ENCODE results near the gene NFIA. TPM values are rescaled to one million over a fixed set of nuclear protein-coding genes. Genes with fewer than 3 reads are reported as not detected.

Gene NFIA
- total and polyA plus RNA-seq, 5 donors = 15.9 to 127 (median 108) TPM

DNA sequence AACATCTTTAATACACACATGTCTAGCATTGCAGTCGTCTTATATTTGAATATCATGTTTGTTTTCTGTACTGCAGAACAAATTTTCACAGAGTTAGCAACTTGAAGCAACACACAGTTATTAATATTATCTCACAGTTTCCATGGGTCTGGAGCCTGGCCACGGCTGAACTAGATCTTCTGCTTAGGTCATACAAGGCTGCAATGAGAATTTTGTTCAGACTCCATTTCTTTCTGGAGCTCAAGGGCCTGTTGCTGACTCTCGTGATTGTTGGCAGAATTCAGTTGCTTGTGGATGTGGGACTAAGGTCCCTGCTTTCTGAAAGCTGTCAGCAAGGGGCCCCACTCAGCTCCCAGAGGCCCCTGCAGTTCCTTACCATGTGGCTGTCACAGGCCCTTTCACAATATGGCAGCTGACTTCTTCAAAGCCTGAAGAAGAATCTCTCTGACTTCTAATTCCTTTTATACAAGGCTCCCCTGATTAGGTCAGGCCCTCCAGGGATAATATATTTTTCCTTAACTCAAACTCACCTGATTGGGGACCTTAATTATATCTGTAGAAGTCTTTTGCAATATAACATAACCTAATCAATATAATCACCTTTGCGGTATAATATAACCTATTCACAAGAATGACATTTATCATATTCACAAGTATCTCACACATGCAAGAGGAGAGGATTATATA is 296.3 kb downstream of the NFIA start:
- ATAC-seq = peak in 1 of 2 donors; percentile 51
- H3K9me3 ChIP-seq (ENCODE audit: control insufficient read depth, low read length) = no peaks in the 10 kb centered on the region
- H3K4me3 ChIP-seq (ENCODE audit: low read length) = no peak overlapping the region
- H3K27ac ChIP-seq (ENCODE audit: low read length) = peak overlapping the region; percentile 94
- DNase-seq = peak in 2 of 3 donors; percentile 36 to 70
- WGBS = 51% methylated on average over 4 of the region's 4 CpGs
- H3K27me3 ChIP-seq (ENCODE audit: control insufficient read depth, insufficient read depth) = no peaks in the 10 kb centered on the region
- intact Hi-C loops (cut with DNase I) = no loop called here
- H3K4me1 ChIP-seq (ENCODE audit: control insufficient read depth, insufficient read depth, low read length) = peaks cover 3% of the 10 kb centered on the region

DNA sequence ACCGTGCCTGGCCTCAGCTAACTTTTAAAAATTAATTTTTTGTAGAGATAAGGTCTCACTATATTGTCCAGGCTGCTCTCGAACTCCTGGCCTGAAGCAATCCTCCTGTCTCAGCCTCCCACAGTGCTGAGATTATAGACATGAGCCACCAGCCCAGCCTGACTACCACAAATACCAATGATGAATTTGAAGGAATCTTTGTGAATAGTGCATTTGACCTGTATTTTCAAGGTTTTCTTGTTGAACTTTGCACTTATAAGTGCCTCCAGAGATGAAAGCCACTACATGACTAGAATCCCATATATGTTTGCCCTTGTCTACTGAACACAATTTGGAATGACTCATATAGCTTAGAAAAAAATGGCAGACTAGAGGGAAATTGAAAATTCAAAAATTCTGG is 297.3 kb downstream of the NFIA start:
- Histone ChIP-seq H3K4me3 (ENCODE audit: low read length) (no peak overlapping the region), H3K27me3 (ENCODE audit: control insufficient read depth, insufficient read depth) (no peaks in the 10 kb centered on the region), H3K4me1 (ENCODE audit: control insufficient read depth, insufficient read depth, low read length) (peaks cover 3% of the 10 kb centered on the region), H3K9me3 (ENCODE audit: control insufficient read depth, low read length) (no peaks in the 10 kb centered on the region), H3K27ac (ENCODE audit: low read length) (peak overlapping the region; percentile 51)
- DNase-seq = no peak
- intact Hi-C loops (cut with DNase I) = no loop called here
- ATAC-seq = no peak
- 90% methylated on average over 2 of the region's 2 CpGs for WGBS

DNA sequence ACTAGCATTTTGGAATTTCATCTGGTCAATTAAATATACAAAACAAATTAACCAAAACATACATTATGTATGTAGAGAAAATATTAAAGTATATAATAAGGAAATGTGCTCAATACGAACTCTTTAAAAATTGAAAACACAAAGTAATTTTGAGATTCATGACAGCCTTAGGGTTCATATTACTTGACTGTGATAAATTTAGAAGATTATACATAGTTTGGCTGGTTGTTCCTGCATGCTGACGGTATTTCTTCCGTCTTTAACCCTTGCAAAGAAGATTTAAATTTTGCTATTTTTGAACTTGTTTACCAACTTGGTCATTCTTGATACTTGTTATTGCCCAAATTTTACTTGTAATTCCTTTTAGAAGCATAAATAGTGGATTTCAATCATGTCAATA is 298.2 kb downstream of the NFIA start:
- no peak for ATAC-seq
- peaks cover 3% of the 10 kb centered on the region for H3K4me1 ChIP-seq (ENCODE audit: control insufficient read depth, insufficient read depth, low read length)

DNA sequence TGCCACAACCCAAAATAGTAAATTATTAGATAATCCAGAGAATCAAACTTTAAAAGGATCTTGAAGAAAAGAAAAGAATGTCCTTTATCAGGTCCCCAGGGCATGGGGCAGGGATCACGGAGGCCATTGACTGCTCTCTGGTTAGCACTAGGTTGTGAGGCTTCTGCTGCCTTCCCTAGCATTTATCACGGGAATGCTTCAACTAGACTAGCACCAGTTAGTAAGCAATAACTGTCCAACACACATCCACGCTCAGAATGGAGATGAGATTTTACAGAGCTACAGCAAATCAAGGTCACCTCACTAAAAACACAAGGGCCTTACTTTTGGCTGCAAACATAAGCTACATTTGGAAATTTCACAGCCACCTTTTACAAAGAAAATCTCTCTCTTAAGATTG is 304.0 kb downstream of the NFIA start:
- ATAC-seq (no peak), DNase-seq (no peak)
- H3K27me3 ChIP-seq (ENCODE audit: control insufficient read depth, insufficient read depth) = no peaks in the 10 kb centered on the region
- H3K9me3 ChIP-seq (ENCODE audit: control insufficient read depth, low read length) = no peaks in the 10 kb centered on the region
- H3K4me3 ChIP-seq (ENCODE audit: low read length) = no peak overlapping the region
- WGBS = 71% methylated on average over 3 of the region's 3 CpGs
- H3K4me1 ChIP-seq (ENCODE audit: control insufficient read depth, insufficient read depth, low read length) = peaks cover 2% of the 10 kb centered on the region
- intact Hi-C loops (cut with DNase I) = no loop called here
- H3K27ac ChIP-seq (ENCODE audit: low read length) = no peak overlapping the region

More for the DNA sequence above, 298.2 kb downstream of the NFIA start:
- WGBS = 46% methylated on average over 3 of the region's 3 CpGs
- no peak overlapping the region for H3K4me3 ChIP-seq (ENCODE audit: low read length)
- intact Hi-C loops (cut with DNase I) = no loop called here
- H3K27ac ChIP-seq (ENCODE audit: low read length) = no peak overlapping the region
- H3K9me3 ChIP-seq (ENCODE audit: control insufficient read depth, low read length) = no peaks in the 10 kb centered on the region
- no peak for DNase-seq
- no peaks in the 10 kb centered on the region for H3K27me3 ChIP-seq (ENCODE audit: control insufficient read depth, insufficient read depth)

DNA sequence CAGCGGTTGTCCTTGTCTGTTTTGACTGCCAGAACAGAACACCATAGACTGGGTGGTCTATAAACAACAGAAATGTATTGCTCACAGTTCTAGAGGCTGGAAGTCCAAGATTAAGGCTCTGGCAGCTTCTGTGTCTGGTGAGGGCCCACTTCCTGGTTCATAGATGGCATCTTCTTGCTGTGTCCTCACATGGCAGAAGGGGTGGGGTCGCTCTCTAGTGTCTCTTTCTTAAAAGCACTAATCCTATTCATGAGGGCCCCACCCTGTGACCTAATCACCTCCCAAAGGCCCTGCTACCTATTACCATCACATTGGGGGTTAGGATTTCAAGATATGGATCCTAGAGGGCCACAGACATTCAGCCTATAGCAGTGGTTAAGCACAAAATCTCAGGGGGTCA is 304.4 kb downstream of the NFIA start:
- DNase-seq = no peak
- intact Hi-C loops (cut with DNase I) = no loop called here
- Histone ChIP-seq H3K27ac (ENCODE audit: low read length) (no peak overlapping the region), H3K27me3 (ENCODE audit: control insufficient read depth, insufficient read depth) (no peaks in the 10 kb centered on the region), H3K4me3 (ENCODE audit: low read length) (no peak overlapping the region), H3K4me1 (ENCODE audit: control insufficient read depth, insufficient read depth, low read length) (peaks cover 2% of the 10 kb centered on the region), H3K9me3 (ENCODE audit: control insufficient read depth, low read length) (no peaks in the 10 kb centered on the region)
- no peak for ATAC-seq
- 93% methylated on average over 2 of the region's 2 CpGs for WGBS

DNA sequence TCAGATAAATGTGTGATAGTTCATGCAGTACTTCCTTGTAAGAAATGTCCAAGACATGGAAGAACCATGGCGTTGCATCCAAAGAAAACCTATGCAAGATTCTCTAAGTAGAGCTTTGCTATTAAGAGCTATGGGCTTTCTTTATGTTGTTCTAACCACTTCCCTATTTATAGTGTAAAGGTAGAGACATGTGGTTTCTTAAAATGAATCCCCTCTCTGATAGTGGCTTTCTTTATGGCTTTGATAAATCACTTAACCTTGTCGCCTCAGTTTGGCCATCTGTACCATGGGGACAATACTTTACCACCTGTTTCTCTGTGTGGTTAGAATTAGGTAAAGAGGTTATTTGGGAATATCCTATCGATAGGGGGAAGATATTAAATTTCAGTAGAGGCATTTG is 305.5 kb downstream of the NFIA start:
- no peaks in the 10 kb centered on the region for H3K9me3 ChIP-seq (ENCODE audit: control insufficient read depth, low read length)
- 96% methylated on average over 3 of the region's 3 CpGs for WGBS
- ATAC-seq (no peak), DNase-seq (no peak)
- H3K4me1 ChIP-seq (ENCODE audit: control insufficient read depth, insufficient read depth, low read length) = peaks cover 2% of the 10 kb centered on the region
- H3K4me3 ChIP-seq (ENCODE audit: low read length) = no peak overlapping the region
- no peak overlapping the region for H3K27ac ChIP-seq (ENCODE audit: low read length)
- intact Hi-C loops (cut with DNase I) = no loop called here
- no peaks in the 10 kb centered on the region for H3K27me3 ChIP-seq (ENCODE audit: control insufficient read depth, insufficient read depth)

DNA sequence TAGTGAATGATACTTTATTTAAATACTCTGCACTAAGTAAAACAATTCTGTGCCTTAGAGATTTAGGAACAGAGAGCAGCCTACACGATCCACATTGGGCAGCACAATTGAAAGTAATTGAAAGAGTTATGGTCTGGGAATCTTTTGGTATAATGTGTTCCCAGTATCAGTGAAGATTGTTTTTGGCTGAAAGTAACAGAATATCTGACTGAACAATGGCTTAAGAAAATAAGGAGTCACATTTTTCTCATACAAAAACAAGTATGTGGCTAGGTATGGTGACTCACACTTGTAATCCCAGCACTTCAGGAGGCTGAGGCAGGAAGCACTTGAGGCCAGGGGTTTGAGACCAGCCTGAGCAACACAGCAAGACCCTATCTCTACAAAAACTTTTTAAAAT is 306.2 kb downstream of the NFIA start:
- WGBS = 81% methylated on average over 1 of the region's 1 CpG
- intact Hi-C loops (cut with DNase I) = no loop called here
- no peaks in the 10 kb centered on the region for H3K9me3 ChIP-seq (ENCODE audit: control insufficient read depth, low read length)
- no peaks in the 10 kb centered on the region for H3K27me3 ChIP-seq (ENCODE audit: control insufficient read depth, insufficient read depth)
- H3K4me1 ChIP-seq (ENCODE audit: control insufficient read depth, insufficient read depth, low read length) = peaks cover 2% of the 10 kb centered on the region
- DNase-seq (no peak), ATAC-seq (peak in 1 of 2 donors; percentile 81)
- H3K27ac ChIP-seq (ENCODE audit: low read length) = no peak overlapping the region
- no peak overlapping the region for H3K4me3 ChIP-seq (ENCODE audit: low read length)

DNA sequence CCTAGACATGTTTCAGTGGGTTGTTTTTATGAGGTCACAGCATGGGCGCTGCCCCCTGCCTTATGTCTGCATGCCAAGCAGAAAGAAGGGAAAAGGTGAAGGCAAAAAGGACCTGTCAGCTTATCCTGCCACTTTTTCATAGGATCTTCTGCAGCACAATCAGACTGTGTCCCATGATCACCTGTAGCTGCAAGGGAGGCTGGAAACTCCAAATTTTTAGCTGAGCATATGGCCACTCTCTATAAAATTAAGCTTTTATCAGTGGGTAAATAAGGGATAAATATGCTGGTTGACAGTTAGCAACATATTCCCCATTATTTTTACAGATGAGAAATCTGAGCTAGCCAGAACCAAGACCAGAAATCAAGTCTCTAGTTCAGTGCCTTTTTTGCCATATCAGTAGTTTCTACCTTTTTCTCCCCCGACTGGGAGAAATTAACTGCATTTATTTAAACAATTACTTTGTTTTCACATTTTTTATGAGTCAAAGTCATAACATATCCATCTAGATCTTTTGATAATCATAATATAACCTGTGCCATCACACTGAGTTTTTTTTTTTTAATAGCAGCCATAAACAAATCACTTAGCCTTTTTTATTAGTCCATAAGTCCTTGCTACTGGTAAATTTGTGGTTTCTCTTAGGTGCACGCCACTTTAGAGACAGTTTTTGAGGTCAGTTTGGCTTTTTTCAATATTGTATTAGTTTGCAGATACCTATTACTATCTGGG is 307.0 kb downstream of the NFIA start:
- Histone ChIP-seq H3K4me1 (ENCODE audit: control insufficient read depth, insufficient read depth, low read length) (peaks cover 3% of the 10 kb centered on the region), H3K4me3 (ENCODE audit: low read length) (no peak overlapping the region), H3K27ac (ENCODE audit: low read length) (no peak overlapping the region), H3K9me3 (ENCODE audit: control insufficient read depth, low read length) (no peaks in the 10 kb centered on the region), H3K27me3 (ENCODE audit: control insufficient read depth, insufficient read depth) (no peaks in the 10 kb centered on the region)
- ATAC-seq = no peak
- DNase-seq = no peak
- 78% methylated on average over 3 of the region's 3 CpGs for WGBS
- intact Hi-C loops (cut with DNase I) = no loop called here

DNA sequence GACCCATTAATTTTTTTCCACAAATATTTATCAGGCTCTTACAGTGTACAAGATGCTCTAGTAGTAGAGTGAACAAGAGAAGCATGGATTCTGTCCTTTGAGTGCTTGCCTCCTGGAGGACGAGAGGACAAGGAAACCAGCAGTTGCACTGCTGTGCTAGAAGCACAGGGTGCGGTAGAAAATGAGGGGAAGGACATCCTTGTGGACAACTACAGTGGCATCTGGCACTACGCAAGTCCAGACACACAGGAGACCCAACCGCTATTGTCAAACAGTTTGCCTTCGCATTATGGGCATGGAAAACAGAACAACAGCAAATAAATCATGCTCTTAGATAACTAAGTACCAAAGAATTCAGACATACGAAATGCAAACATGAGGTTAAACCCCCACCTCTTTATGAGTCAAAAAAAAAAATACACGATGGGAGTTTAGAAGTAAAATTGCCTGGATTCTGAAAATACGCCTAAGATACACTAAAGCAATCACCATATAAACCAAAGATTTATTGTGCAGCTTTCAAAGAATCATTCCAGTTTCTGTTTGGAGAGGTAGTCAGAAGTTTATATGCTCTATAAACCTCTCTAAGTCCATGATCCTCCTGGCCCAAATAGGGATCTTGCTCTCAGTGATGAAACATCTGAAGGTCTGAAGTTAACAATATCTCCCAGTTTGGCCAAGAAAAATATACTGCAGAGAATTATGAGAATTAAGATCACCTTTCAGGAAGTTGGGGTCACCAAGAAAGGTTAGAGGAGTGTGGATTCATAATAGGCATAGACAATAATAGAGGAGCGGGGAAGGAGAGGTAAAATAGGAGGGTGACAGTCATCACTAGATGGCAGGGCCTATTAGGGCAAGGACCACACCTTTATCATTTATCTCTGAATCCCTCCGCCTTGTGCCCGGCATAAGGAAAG is 307.8 kb downstream of the NFIA start:
- WGBS = 92% methylated on average over 11 of the region's 11 CpGs
- DNase-seq (no peak), ATAC-seq (no peak)
- H3K27me3 ChIP-seq (ENCODE audit: control insufficient read depth, insufficient read depth) = no peaks in the 10 kb centered on the region
- H3K27ac ChIP-seq (ENCODE audit: low read length) = no peak overlapping the region
- intact Hi-C loops (cut with DNase I) = no loop called here
- no peaks in the 10 kb centered on the region for H3K9me3 ChIP-seq (ENCODE audit: control insufficient read depth, low read length)
- peaks cover 4% of the 10 kb centered on the region for H3K4me1 ChIP-seq (ENCODE audit: control insufficient read depth, insufficient read depth, low read length)
- H3K4me3 ChIP-seq (ENCODE audit: low read length) = no peak overlapping the region

DNA sequence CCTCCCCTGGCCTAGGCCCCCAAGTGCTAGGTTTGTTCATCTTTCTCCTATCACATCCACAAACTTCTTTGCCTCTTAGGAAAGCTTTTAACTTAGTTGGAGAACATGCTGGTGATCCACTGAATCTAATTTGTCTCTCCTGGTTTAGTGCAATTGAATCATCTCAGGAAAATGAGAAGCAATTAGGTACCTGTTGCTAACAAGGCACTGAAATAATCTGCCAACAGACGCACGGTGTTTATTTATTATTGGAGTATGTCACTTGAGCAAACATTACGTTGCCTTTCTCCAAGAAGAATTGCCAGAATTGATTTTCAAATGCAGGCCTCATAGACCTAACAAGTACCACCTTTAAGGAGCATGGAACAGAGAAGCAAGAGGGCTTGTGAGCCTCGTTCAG is 309.4 kb downstream of the NFIA start:
- DNase-seq (no peak), ATAC-seq (no peak)
- intact Hi-C loops (cut with DNase I) = no loop called here
- Histone ChIP-seq H3K27me3 (ENCODE audit: control insufficient read depth, insufficient read depth) (no peaks in the 10 kb centered on the region), H3K9me3 (ENCODE audit: control insufficient read depth, low read length) (no peaks in the 10 kb centered on the region), H3K27ac (ENCODE audit: low read length) (no peak overlapping the region), H3K4me1 (ENCODE audit: control insufficient read depth, insufficient read depth, low read length) (peaks cover 4% of the 10 kb centered on the region), H3K4me3 (ENCODE audit: low read length) (no peak overlapping the region)
- WGBS = 61% methylated on average over 4 of the region's 4 CpGs

Measured in right cardiac atrium (tissue), 5 donors.